ENCODE results near the gene APOA5.

- TF ChIP-seq CTCF (IDR thresholded peaks at IDR 0.05; ENCODE audit: low read depth, low read length) (no peak), POLR2A (IDR thresholded peaks at IDR 0.05; ENCODE audit: extremely low read depth, insufficient read length) (no peak), MAX (IDR thresholded peaks at IDR 0.05; ENCODE audit: low read depth, low read length) (no peak), MYC (IDR thresholded peaks at IDR 0.05; ENCODE audit: low read depth, low read length) (no peak)
These were observed 42.3 kb upstream of the APOA5 start for GRCh38 chr11:116833816-116834534.

Data from NB4 (cell line).